ENCODE results near the gene ARL17B.
"Not testable (repeated sequence)": the region's sequence is repeated elsewhere in the genome, so short reads cannot be mapped to it uniquely, and the experiment has no call there.

The ARL17B gene

GRCh38 chr17:46287587-46287986 lies 74.0 kb downstream of the ARL17B start:
- DNase-seq = not testable (repeated sequence)

- peak; percentile 84 for DNase-seq
Observed at GRCh38 chr17:46286764-46287221, 74.8 kb downstream of the ARL17B start.

GRCh38 chr17:46285500-46285899 lies 76.1 kb downstream of the ARL17B start:
- DNase-seq = not testable (repeated sequence)

GRCh38 chr17:46284467-46284866 lies 77.1 kb downstream of the ARL17B start:
- DNase-seq = peak; percentile 79

- DNase-seq = not testable (repeated sequence)
Observed at GRCh38 chr17:46282635-46283034, 78.9 kb downstream of the ARL17B start.

GRCh38 chr17:46281336-46281735 lies 80.2 kb downstream of the ARL17B start:
- DNase-seq = not testable (repeated sequence)

GRCh38 chr17:46276728-46277479 lies 84.7 kb downstream of the ARL17B start:
- DNase-seq = not testable (repeated sequence)

- no peak for DNase-seq
Observed at GRCh38 chr17:46274238-46274637, 87.3 kb downstream of the ARL17B start.

- DNase-seq = no peak
Observed at GRCh38 chr17:46273541-46274236, 87.9 kb downstream of the ARL17B start.

- no peak for DNase-seq
Observed at GRCh38 chr17:46270032-46270431, 91.5 kb downstream of the ARL17B start.

GRCh38 chr17:46266656-46267544 lies 94.7 kb downstream of the ARL17B start:
- DNase-seq = peak; percentile 85

- peak; percentile 20 for DNase-seq
Observed at GRCh38 chr17:46266063-46266655, 95.4 kb downstream of the ARL17B start.

GRCh38 chr17:46264456-46265198 lies 96.9 kb downstream of the ARL17B start:
- no peak for DNase-seq

- DNase-seq = no peak
Observed at GRCh38 chr17:46262271-46262670, 99.3 kb downstream of the ARL17B start.

- DNase-seq = not testable (repeated sequence)
Observed at GRCh38 chr17:46259845-46260661, 101.5 kb downstream of the ARL17B start.

- not testable (repeated sequence) for DNase-seq
Observed at GRCh38 chr17:46256369-46256768, 105.2 kb downstream of the ARL17B start.

GRCh38 chr17:46254215-46254614 lies 107.4 kb downstream of the ARL17B start:
- not testable (repeated sequence) for DNase-seq

GRCh38 chr17:46253722-46254121 lies 107.8 kb downstream of the ARL17B start:
- DNase-seq = peak; percentile 83

GRCh38 chr17:46252804-46253203 lies 108.8 kb downstream of the ARL17B start:
- DNase-seq = not testable (repeated sequence)

GRCh38 chr17:46249153-46249552 lies 112.4 kb downstream of the ARL17B start:
- not testable (repeated sequence) for DNase-seq

Data from stimulated activated CD4-positive, alpha-beta T cell treated with anti-CD3 and anti-CD28 coated beads, Interleukin-4, amount 100 ng/mL, for 24 hours (primary cell).